Retinal pigment epithelial cell (primary cell): ENCODE data around the gene OR9A4.

Experiments used
- DNase-seq: peaks from one replicate; pipeline ENCODE4 v3.0.0-alpha.2; 2010; ENCODE audit warnings: low read depth
- H3K4me3 ChIP-seq: 2 replicates; pipeline ENCODE4 v1.5.1; 2011; ENCODE audit warnings: mild to moderate bottlenecking, low read length, control low read depth, moderate library complexity
- TF ChIP-seq, protein P1 (sequence below): conservative IDR thresholded peaks from 2 replicates; pipeline ENCODE4 v1.5.1; 2011; ENCODE audit warnings: low read depth, low read length, control low read depth, inconsistent platforms

Gene OR9A4

DNA sequence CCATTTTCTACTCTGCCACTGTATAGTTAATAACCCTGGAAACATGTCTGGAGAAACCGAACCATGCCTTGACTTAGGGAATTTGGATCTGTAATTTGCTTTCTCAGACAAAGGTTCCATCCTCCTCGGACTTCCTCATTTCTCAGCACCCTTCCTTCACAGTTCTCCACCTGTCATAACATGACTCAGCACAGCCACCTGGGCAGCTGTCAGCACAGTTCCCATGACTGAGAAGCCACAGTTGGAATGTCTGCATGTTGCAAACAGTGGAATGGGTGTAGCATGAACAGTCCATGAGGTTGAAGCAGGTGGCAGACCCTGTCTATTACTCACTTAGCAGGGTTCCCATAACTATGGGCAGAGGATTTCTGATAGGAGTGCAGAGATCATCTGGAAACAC is 634 bp upstream of the OR9A4 start:
- DNase-seq = no peak
- no peak overlapping the region for H3K4me3 ChIP-seq
- TF ChIP-seq, protein P1, sequence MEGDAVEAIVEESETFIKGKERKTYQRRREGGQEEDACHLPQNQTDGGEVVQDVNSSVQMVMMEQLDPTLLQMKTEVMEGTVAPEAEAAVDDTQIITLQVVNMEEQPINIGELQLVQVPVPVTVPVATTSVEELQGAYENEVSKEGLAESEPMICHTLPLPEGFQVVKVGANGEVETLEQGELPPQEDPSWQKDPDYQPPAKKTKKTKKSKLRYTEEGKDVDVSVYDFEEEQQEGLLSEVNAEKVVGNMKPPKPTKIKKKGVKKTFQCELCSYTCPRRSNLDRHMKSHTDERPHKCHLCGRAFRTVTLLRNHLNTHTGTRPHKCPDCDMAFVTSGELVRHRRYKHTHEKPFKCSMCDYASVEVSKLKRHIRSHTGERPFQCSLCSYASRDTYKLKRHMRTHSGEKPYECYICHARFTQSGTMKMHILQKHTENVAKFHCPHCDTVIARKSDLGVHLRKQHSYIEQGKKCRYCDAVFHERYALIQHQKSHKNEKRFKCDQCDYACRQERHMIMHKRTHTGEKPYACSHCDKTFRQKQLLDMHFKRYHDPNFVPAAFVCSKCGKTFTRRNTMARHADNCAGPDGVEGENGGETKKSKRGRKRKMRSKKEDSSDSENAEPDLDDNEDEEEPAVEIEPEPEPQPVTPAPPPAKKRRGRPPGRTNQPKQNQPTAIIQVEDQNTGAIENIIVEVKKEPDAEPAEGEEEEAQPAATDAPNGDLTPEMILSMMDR = no peak

DNA sequence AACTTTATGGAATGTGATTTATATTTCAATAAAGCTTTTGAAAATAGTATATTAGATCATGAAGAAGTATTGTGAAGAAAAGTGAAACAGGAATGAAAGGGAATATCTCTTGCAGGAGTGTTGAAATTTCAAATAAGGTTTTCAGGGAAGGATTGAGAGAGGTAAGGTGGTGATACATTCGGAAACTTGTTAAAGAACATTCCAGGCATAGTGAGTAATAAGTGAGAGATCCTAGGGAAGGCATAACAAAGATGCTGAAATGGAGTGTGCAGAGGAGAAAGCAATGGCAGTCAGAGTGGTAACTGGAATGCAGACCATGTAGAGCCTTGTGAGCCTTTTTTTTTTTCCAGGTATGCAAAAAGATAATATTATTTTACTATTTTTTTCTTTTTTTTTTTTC is 4.1 kb downstream of the OR9A4 start:
- H3K4me3 ChIP-seq = no peak overlapping the region
- no peak for DNase-seq
- TF ChIP-seq, protein P1 = no peak

DNA sequence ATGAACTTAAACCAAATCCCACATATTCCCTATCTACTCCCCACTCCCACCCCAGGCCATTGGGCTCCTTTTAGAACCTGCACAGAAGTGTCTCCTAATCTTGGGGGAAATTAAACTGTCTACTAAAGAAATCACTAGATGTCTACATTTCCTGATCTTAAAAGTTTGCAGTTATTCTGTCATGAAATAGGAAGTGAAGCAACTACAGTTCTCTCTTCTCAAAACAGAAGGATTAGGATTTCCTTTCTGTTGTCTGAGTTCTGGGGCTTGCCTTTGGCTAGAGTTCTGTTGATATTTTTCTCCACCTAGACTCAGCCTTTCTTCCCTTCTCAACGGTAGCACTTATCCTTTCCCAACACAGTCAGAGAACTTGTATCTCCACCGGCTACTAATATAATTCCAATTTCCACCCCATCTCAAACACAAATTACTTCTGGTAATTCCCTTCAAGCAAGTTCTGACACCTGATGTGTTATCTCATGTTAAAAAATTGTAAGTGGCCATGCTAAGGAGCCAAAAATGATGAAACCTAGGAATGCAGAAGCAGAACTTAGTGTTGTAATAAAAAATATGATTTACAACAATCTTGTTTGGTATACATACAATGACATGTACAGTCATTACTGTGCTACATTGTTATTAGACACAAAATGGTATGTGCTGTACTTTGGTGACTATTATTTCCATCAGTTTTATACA is 12.1 kb downstream of the OR9A4 start:
- no peak overlapping the region for H3K4me3 ChIP-seq
- TF ChIP-seq, protein P1 = no peak
- DNase-seq = no peak

DNA sequence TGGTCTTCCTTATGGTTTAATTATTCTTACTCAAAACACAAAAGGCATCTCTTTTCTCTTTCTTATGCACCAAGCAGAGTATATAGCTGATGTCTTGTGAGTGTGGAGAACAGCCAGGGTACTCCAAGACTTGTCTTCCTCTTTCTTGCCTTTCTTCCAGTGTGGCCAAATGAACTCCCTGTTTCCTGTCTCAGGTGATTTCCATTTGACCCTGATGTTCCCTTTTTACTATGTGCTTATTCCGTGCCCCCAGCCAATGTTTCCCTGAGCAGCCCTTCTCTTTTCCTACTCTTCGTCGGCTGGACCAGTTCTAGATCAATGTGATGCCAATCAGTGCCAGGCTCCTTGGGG is 12.6 kb downstream of the OR9A4 start:
- TF ChIP-seq, protein P1 = no peak
- no peak for DNase-seq
- H3K4me3 ChIP-seq = no peak overlapping the region

DNA sequence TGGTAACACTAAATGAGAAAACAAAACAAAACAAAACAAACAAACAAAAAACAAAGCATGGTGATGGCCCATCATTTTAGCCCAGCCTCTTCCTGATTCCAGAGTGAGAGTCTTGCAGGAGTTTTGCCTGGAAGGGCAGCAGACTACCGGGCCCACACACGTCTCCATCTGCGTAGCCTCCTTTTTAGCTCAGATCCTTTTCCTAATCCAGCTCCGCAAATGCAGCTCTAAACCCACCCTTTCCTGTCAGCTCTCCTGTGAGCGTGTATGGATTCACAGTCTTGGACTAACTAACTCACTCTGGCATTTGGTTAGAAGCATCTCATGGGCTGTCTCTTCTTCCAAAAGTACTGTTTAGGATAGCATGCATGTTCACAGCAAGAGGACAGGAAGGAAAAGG is 14.0 kb downstream of the OR9A4 start:
- no peak overlapping the region for H3K4me3 ChIP-seq
- TF ChIP-seq, protein P1 = no peak
- DNase-seq = no peak

DNA sequence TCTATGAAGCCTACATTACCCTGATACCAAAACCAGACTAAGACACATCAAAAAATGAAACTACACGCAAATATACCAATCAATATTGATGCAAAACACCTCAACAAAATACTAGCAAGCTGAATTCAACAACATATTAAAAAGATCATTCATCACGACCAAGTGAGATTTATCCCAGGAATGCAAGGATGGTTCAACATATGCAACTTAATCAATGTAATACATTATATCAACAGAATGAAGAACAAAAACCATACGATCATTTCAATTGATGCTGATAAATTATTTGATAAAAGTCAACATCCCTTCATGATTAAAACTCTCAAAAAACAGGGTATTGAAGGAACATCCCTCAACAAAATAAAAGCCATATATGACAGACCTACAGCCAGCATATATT is 24.9 kb downstream of the OR9A4 start:
- TF ChIP-seq, protein P1 = no peak
- DNase-seq = no peak
- H3K4me3 ChIP-seq = no peak overlapping the region

DNA sequence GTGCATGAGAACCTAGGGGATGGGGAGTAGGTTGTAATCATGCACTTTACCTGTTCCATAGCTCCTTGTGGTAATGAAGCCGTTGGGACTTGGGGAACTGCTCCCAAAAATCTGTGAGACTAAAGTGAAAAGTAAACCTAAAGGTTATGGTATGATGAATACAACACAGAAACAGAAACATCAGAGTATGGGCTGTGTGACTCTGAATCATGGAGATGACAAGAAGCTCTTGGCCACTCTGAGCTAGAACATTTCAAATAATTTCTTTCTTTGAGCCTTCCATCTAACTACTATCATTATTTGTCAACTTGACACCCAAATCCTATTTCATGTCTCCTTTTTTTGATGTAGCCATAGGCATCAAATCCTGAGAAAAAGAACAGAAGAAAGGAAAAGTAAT is 27.6 kb downstream of the OR9A4 start:
- H3K4me3 ChIP-seq = no peak overlapping the region
- DNase-seq = no peak
- TF ChIP-seq, protein P1 = no peak
